ENCODE measurements around the gene MUC2.

MUC2 gene

GRCh38 chr11:1087961-1088926 is 13.6 kb downstream of the MUC2 start:
- DNase-seq (ENCODE audit: low spot score) = no peak

DNA sequence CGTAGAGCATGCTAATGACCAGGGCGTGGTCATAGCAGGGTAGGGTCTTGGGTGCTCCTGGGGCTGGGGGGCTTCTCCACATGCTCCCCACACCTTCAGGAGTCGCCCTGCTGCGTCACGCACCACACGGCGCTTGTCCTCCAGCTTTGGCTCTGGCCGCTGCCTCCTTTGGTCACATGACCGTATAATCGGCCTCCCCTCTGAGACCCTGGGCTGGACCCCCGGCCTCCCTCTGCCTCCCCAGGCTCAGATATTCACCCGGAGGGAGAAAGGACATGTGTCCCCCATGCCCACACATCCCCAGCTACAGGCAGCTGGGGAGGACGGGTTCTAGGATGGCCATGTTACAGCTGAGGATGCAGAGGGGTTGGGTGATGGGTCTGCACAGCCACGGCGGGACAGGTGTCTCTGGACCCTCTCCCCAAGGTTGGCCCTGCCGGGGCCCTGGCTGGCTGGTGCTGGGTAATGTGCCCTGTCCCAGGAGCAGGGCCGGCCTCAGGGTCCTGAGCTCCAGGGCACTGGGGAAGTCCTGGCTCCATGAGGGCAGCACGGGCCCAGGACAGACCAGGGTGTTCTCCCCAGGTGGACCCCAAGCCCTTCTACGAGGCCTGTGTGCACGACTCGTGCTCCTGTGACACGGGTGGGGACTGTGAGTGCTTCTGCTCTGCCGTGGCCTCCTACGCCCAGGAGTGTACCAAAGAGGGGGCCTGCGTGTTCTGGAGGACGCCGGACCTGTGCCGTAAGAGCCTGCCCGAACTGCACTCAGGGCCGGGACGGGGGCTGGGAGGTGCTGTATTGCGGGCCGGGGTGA is 14.5 kb downstream of the MUC2 start:
- no peak for DNase-seq (ENCODE audit: low spot score)

DNA sequence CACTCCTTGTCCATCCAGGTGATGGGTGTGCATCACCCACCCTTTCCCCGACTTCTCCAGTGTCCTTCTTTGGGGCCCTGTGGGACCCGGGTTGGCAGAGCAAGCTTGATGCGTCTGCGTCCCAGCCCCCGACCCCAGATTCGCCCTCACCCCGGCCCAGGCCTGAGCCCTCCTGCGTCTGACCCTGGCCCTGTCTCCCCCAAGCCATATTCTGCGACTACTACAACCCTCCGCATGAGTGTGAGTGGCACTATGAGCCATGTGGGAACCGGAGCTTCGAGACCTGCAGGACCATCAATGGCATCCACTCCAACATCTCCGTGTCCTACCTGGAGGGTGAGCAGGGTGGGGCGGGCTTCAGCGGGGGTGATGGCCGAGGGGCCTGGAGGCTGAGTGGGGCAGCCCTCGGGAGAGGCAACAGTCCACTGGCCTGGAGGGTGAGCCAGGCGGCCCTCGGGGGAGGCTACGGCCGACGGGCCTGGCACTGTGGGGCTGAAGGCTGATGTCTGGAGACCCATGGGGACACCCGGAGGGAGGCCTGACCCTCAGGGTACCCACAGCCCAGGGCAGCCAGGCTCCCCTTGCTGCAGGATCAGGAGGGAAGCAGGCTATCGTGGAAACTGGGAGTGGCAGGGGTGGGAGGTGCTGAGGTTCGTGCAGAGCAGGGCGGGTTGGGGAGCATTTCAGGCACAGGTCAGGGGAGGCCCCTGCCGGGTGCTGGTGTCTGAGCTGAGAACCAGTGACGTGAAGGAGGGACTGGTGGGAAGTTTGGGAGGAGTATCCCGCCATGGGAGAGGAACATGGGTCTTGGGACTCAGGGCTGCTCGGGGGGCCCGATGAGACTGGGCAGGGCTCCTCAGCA is 15.3 kb downstream of the MUC2 start:
- DNase-seq (ENCODE audit: low spot score) = no peak

GRCh38 chr11:1090600-1091331 is 16.1 kb downstream of the MUC2 start:
- DNase-seq (ENCODE audit: low spot score) = no peak

GRCh38 chr11:1091332-1092083 is 16.8 kb downstream of the MUC2 start:
- DNase-seq (ENCODE audit: low spot score) = no peak

GRCh38 chr11:1092145-1092670 is 17.5 kb downstream of the MUC2 start:
- DNase-seq (ENCODE audit: low spot score) = no peak

DNA sequence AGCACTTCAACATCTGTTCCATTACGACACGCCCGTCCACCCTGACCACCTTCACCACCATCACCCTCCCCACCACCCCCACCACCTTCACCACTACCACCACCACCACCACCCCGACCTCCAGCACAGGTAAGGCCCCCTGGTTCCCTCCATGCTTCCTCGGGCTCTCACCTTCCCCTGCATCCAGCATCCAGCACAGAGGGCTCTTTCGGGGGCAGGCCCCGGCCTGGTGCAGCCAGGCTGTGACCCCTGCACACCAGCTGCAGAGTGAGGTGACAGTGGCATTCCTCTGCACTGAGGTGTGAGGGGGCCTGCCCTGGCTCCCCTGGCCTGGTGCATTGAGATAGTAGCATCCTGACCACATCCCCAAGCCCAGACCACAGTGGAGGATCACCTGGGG is 18.2 kb downstream of the MUC2 start:
- no peak for DNase-seq (ENCODE audit: low spot score)

GRCh38 chr11:1099519-1100355 is 25.1 kb downstream of the MUC2 start:
- DNase-seq (ENCODE audit: low spot score) = no peak

DNA sequence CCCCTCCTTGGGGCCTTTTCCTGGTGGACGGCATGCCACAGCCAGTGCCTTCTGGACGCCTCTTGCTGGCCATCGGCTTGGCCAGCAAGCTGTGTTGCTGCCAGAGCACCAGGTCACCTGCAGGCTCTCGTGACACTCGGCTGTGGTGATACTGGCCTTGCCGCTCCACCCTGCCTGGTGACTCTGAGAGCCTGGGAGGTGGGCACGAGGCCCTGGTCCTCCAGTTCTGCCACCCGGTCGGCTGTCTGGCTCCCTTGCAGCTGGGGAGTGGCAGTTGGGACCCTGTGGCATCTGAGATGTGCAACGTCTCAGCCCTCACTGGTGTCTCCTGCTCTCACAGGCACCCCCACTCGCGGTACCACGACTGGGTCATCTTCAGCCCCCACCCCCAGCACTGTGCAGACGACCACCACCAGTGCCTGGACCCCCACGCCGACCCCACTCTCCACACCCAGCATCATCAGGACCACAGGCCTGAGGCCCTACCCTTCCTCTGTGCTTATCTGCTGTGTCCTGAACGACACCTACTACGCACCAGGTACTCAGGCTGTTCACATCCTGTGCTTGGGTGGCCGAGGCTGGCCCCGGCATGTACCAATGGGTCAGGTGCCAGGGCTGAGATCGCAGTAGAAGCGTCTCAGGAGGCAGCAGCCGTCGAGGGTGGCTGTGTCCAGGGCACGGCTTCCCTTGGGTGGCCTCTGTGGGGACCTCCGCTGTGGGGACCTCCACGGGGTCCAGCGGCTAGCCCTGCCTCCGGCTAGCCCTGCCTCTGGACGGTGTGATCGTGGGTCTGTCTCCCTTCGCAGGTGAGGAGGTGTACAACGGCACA is 26.0 kb downstream of the MUC2 start:
- DNase-seq (ENCODE audit: low spot score) = no peak

- DNase-seq (ENCODE audit: low spot score) = no peak
Observed at GRCh38 chr11:1101318-1102089, 26.8 kb downstream of the MUC2 start.

DNA sequence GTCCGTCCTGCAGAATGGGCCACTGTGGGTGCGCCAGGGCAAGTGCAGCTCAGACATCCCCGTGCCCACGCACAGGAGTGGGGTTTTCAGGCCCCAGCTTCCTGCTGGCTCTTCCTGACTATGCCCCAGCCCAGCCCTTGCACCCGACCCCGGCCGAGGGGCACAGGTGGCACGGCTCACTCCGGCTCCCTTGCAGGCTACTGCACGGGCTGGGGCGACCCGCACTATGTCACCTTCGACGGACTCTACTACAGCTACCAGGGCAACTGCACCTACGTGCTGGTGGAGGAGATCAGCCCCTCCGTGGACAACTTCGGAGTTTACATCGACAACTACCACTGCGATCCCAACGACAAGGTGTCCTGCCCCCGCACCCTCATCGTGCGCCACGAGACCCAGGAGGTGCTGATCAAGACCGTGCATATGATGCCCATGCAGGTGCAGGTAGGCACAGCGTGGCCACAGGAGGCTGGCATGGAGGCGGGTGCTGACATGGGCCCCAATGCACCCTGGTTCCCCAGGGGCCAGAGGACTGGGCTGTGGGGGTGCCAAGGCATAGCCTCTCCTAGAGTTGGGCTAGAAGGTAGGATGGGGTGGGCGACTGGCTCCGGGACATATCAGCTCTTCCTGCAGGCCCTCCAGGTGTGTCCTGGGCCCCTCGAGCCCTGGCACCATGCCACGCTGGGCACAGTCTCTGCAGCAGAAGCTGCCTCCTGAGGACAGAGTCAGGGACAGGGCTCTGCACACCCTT is 27.7 kb downstream of the MUC2 start:
- DNase-seq (ENCODE audit: low spot score) = no peak

- DNase-seq (ENCODE audit: low spot score) = no peak
Observed at GRCh38 chr11:1102996-1103395, 28.3 kb downstream of the MUC2 start.

DNA sequence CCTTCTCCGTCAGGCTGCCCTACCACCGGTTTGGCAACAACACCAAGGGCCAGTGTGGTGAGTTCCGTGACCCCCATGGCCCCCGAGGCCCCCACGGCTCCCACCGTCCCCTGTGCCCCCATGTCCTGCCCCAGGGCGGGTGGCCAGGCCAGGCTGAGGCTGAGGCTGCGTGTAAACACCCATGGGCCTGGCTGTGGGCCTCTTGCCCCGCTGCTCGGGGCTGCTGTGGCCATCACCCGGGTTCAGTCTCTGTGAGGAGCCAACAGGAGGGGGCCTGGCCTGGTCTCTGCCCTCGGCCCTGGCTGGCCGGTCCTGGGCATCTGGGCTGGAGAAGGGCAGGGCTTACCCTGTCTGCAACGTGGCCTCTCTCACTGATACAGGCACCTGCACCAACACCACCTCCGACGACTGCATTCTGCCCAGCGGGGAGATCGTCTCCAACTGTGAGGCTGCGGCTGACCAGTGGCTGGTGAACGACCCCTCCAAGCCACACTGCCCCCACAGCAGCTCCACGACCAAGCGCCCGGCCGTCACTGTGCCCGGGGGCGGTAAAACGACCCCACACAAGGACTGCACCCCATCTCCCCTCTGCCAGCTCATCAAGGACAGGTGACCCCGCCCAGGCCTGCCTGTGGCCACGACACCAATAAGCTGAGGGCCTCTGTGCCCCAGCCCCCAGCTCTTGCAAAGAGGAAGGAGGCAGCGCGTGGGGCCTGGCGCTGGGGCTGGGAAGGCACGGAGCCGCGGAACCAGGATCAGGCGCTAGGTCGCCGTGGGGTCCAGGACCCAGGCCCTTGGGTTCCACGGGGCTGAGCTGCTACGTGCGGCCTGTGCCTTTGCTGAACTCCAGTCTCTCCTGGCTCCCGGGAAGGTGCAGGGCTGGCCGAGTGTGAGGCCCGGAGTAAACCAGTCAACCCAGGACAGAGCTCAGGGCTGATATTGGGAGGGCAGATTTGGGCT is 29.0 kb downstream of the MUC2 start:
- DNase-seq (ENCODE audit: low spot score) = no peak

DNA sequence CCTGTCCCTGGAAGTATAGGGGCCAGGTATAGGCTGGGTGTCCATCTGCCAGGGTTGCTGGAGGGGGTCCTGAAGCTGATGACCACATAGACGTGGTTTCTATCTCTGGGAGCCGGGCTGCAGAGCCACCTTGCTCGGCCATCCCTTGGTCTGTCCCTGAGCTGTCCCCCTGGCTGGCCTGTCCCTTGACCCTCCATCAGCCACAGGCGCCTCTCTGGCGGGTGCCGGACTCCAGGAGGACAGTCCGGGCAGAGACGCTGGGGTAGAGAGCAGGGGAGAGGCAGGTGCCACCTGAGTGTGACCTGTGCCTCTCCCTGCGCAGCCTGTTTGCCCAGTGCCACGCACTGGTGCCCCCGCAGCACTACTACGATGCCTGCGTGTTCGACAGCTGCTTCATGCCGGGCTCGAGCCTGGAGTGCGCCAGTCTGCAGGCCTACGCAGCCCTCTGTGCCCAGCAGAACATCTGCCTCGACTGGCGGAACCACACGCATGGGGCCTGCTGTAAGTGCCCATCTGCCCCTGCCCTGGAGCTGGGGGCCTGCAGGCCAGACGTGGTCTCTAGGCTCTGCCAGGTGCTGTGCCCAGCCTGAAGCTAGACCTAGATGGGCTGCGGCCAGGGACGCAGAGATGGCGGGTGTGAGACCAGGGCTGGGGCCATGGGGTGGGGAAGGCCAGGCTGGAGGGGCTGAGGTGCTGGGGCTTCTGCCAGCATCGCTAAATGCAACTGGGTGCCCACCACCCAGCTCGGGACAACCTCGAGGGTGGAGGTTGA is 29.9 kb downstream of the MUC2 start:
- DNase-seq (ENCODE audit: low spot score) = no peak

DNA sequence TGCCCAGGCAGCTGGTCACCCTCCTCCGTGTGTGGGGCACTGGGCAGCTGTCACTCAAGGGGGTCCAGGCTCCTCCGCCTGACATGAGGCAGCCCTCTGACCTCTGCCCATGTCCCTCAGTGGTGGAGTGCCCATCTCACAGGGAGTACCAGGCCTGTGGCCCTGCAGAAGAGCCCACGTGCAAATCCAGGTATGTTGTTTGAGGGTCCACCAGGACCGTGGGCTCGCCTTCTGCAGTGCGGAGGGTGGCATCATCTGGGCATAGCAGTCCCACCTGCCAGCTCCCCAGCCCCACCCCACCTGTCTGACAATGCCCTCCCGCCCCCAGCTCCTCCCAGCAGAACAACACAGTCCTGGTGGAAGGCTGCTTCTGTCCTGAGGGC is 30.5 kb downstream of the MUC2 start:
- no peak for DNase-seq (ENCODE audit: low spot score)
